ACC112 (cell line): ENCODE measurements around the gene MAP3K1.

ENCODE experiments used
- H2AFZ ChIP-seq: fragments of 200-600 bp; sonication (generic); one replicate; pipeline ENCODE4 v1.6.0; 2017; ENCODE audit warnings: antibody characterized with exemption, low read length; ENCODE audit not compliant: unreplicated experiment
- H3K27ac ChIP-seq: fragments of 200-600 bp; sonication (generic); 2 replicates; pipeline ENCODE4 v1.5.1; 2014; ENCODE audit warnings: low read depth, mild to moderate bottlenecking, antibody characterized with exemption, low read length, moderate library complexity
- H3K27me3 ChIP-seq: fragments of 200-600 bp; sonication (generic); 2 replicates; pipeline ENCODE4 v1.6.1; 2014; ENCODE audit warnings: mild to moderate bottlenecking, antibody characterized with exemption, low read length, moderate library complexity, mixed read lengths; ENCODE audit not compliant: insufficient read depth
- H3K36me3 ChIP-seq: fragments of 200-600 bp; sonication (generic); 2 replicates; pipeline ENCODE4 v1.6.1; 2016; ENCODE audit warnings: mild to moderate bottlenecking, antibody characterized with exemption, low read length, moderate library complexity, mixed read lengths; ENCODE audit not compliant: insufficient read depth
- H3K4me1 ChIP-seq: fragments of 200-600 bp; sonication (generic); one replicate; pipeline ENCODE4 v1.6.1; 2016; ENCODE audit warnings: low read length, mixed read lengths; ENCODE audit not compliant: insufficient read depth, unreplicated experiment, control insufficient read depth
- H3K4me3 ChIP-seq: fragments of 200-600 bp; sonication (generic); 2 replicates; pipeline ENCODE4 v1.5.1; 2014; ENCODE audit warnings: mild to moderate bottlenecking, low read depth, low read length
- H3K79me2 ChIP-seq: fragments of 200-600 bp; sonication (generic); one replicate; pipeline ENCODE4 v1.6.0; 2016; ENCODE audit warnings: low read length; ENCODE audit not compliant: control insufficient read depth, unreplicated experiment, insufficient read depth

MAP3K1 gene

GRCh38 chr5:56861893-56862485 is 46.6 kb downstream of the MAP3K1 start:
- no peaks in the 10 kb centered on the region for H3K4me1 ChIP-seq
- no peak overlapping the region for H2AFZ ChIP-seq
- H3K27ac ChIP-seq = no peak overlapping the region
- no peaks in the 10 kb centered on the region for H3K27me3 ChIP-seq
- no peak overlapping the region for H3K4me3 ChIP-seq
- no peaks in the 10 kb centered on the region for H3K79me2 ChIP-seq
- H3K36me3 ChIP-seq = no peaks in the 10 kb centered on the region

- H3K27ac ChIP-seq = no peak overlapping the region
- no peak overlapping the region for H3K4me3 ChIP-seq
- no peaks in the 10 kb centered on the region for H3K27me3 ChIP-seq
- no peaks in the 10 kb centered on the region for H3K79me2 ChIP-seq
- H3K36me3 ChIP-seq = no peaks in the 10 kb centered on the region
- no peak overlapping the region for H2AFZ ChIP-seq
- H3K4me1 ChIP-seq = no peaks in the 10 kb centered on the region
Observed at GRCh38 chr5:56862909-56863308, 47.6 kb downstream of the MAP3K1 start.

- no peaks in the 10 kb centered on the region for H3K27me3 ChIP-seq
- H3K27ac ChIP-seq = no peak overlapping the region
- H3K36me3 ChIP-seq = peaks cover 9% of the 10 kb centered on the region
- no peaks in the 10 kb centered on the region for H3K79me2 ChIP-seq
- no peak overlapping the region for H3K4me3 ChIP-seq
- H3K4me1 ChIP-seq = no peaks in the 10 kb centered on the region
- no peak overlapping the region for H2AFZ ChIP-seq
Observed at GRCh38 chr5:56871777-56872176, 56.4 kb downstream of the MAP3K1 start.

GRCh38 chr5:56873056-56873455 is 57.7 kb downstream of the MAP3K1 start:
- Histone ChIP-seq H3K79me2 (no peaks in the 10 kb centered on the region), H2AFZ (no peak overlapping the region), H3K27me3 (no peaks in the 10 kb centered on the region), H3K27ac (no peak overlapping the region), H3K36me3 (peaks cover 9% of the 10 kb centered on the region), H3K4me3 (no peak overlapping the region), H3K4me1 (no peaks in the 10 kb centered on the region)

GRCh38 chr5:56876327-56876726 is 61.0 kb downstream of the MAP3K1 start:
- Histone ChIP-seq H3K36me3 (peaks cover 13% of the 10 kb centered on the region), H3K4me3 (no peak overlapping the region), H2AFZ (no peak overlapping the region), H3K79me2 (no peaks in the 10 kb centered on the region), H3K27me3 (no peaks in the 10 kb centered on the region), H3K27ac (no peak overlapping the region), H3K4me1 (no peaks in the 10 kb centered on the region)

- no peak overlapping the region for H3K4me3 ChIP-seq
- peaks cover 19% of the 10 kb centered on the region for H3K36me3 ChIP-seq
- H3K4me1 ChIP-seq = no peaks in the 10 kb centered on the region
- no peaks in the 10 kb centered on the region for H3K79me2 ChIP-seq
- H2AFZ ChIP-seq = no peak overlapping the region
- no peaks in the 10 kb centered on the region for H3K27me3 ChIP-seq
- H3K27ac ChIP-seq = no peak overlapping the region
Observed at GRCh38 chr5:56881571-56881970, 66.2 kb downstream of the MAP3K1 start.

- Histone ChIP-seq H3K79me2 (no peaks in the 10 kb centered on the region), H3K27ac (no peak overlapping the region), H3K36me3 (peaks cover 5% of the 10 kb centered on the region; the same call in 1 of the 2 replicates), H3K4me3 (no peak overlapping the region), H3K4me1 (no peaks in the 10 kb centered on the region), H2AFZ (no peak overlapping the region), H3K27me3 (no peaks in the 10 kb centered on the region)
Observed at GRCh38 chr5:56893251-56893951, 78.1 kb downstream of the MAP3K1 start.

- Histone ChIP-seq H3K27me3 (no peaks in the 10 kb centered on the region), H3K4me1 (peaks cover 8% of the 10 kb centered on the region), H3K27ac (no peak overlapping the region), H3K79me2 (no peaks in the 10 kb centered on the region), H3K36me3 (no peaks in the 10 kb centered on the region), H2AFZ (no peak overlapping the region), H3K4me3 (no peak overlapping the region)
Observed at GRCh38 chr5:56896763-56897162, 81.4 kb downstream of the MAP3K1 start.

GRCh38 chr5:56898213-56898612 is 82.9 kb downstream of the MAP3K1 start:
- peaks cover 8% of the 10 kb centered on the region for H3K4me1 ChIP-seq
- no peak overlapping the region for H3K4me3 ChIP-seq
- H2AFZ ChIP-seq = no peak overlapping the region
- H3K79me2 ChIP-seq = no peaks in the 10 kb centered on the region
- H3K27ac ChIP-seq = no peak overlapping the region
- H3K27me3 ChIP-seq = no peaks in the 10 kb centered on the region
- no peaks in the 10 kb centered on the region for H3K36me3 ChIP-seq

- Histone ChIP-seq H3K4me1 (peaks cover 8% of the 10 kb centered on the region), H3K27me3 (no peaks in the 10 kb centered on the region), H2AFZ (peak overlapping the region; percentile 20), H3K79me2 (no peaks in the 10 kb centered on the region), H3K36me3 (no peaks in the 10 kb centered on the region), H3K27ac (no peak overlapping the region), H3K4me3 (peak overlapping the region; percentile 48)
Observed at GRCh38 chr5:56900395-56900794, 85.0 kb downstream of the MAP3K1 start.

- Histone ChIP-seq H3K4me3 (peak overlapping the region; percentile 48), H3K4me1 (peaks cover 8% of the 10 kb centered on the region), H2AFZ (peak overlapping the region; percentile 20), H3K36me3 (no peaks in the 10 kb centered on the region), H3K79me2 (no peaks in the 10 kb centered on the region), H3K27ac (no peak overlapping the region), H3K27me3 (no peaks in the 10 kb centered on the region)
Observed at GRCh38 chr5:56900858-56901578, 85.7 kb downstream of the MAP3K1 start.
